Endothelial cell of umbilical vein (primary cell): ENCODE measurements around the gene MAS1L. TPM values are rescaled to one million over a fixed set of nuclear protein-coding genes. Genes with fewer than 3 reads are reported as not detected.

Experiments
- BruUV-seq: library from RNA; stranded (reverse); fragments of 400-500 nt; replicated peaks from 2 replicates; lab custom pipeline; 2021; lab: Mats Ljungman, UMichigan
- CTCF ChIA-PET: fragments of 300-600, 350-600 bp; sonication (Branson Sonifier 250); formaldehyde crosslinking; loops from one replicate; lab custom pipeline; 2021; ENCODE audit warnings: antibody characterized with exemption, inconsistent platforms; lab: Charles Lee
- POLR2A ChIA-PET: fragments of 300-600, 350-600 bp; sonication (Branson Sonifier 250); formaldehyde crosslinking; loops from one replicate; lab custom pipeline; 2021; ENCODE audit warnings: antibody characterized with exemption, inconsistent platforms; lab: Charles Lee
- DNase-seq: peaks from one replicate; pipeline ENCODE4 v3.0.0-alpha.2; 2011; ENCODE audit warnings: low read depth, low spot score
- FAIRE-seq: peaks from 2 replicates; lab custom pipeline; 2011; peaks lifted over from hg19 to GRCh38; lab: Jason Lieb, UNC
- H2AFZ ChIP-seq: 2 replicates; pipeline ENCODE4 v1.6.0; 2012; ENCODE audit warnings: low read depth, low read length, control low read depth, inconsistent platforms
- H3K27ac ChIP-seq: 2 replicates; pipeline ENCODE4 v1.5.1; 2011; ENCODE audit warnings: low read depth, mild to moderate bottlenecking, control low read depth, low read length, moderate library complexity; ENCODE audit not compliant: insufficient read depth
- H3K27me3 ChIP-seq, 2 experiments: 2 replicates each; pipeline versions ENCODE4 v1.6.0 to v1.6.1; 2011; ENCODE audit warnings: low read length in 2 of 2, mixed read lengths in 1 of 2; ENCODE audit not compliant: control insufficient read depth in 2 of 2, insufficient read depth in 2 of 2
- H3K36me3 ChIP-seq, 2 experiments: 2 replicates in 1 of 2; 3 replicates in 1 of 2; pipeline ENCODE4 v1.5.1; 2011; ENCODE audit warnings: low read length in 2 of 2, mild to moderate bottlenecking in 1 of 2, moderate library complexity in 1 of 2; ENCODE audit not compliant: control insufficient read depth in 2 of 2, insufficient read depth in 2 of 2; ENCODE audit errors: extremely low read depth in 1 of 2
- H3K4me1 ChIP-seq: 3 replicates; pipeline ENCODE4 v1.5.1; 2011; ENCODE audit warnings: mild to moderate bottlenecking, low read length; ENCODE audit not compliant: control insufficient read depth, insufficient read depth; ENCODE audit errors: extremely low read depth
- H3K4me2 ChIP-seq: 2 replicates; pipeline ENCODE4 v1.6.1; 2011; ENCODE audit warnings: low read length, control low read depth, mixed read lengths; ENCODE audit not compliant: insufficient read depth
- H3K4me3 ChIP-seq, 3 experiments: fragments of 200-600 bp in 1 of 3; sonication (generic), shearing (Covaris generic) in 1 of 3; replicated peaks in 1 of 3; 2 replicates each; pipeline ENCODE4 v1.5.1; 2011 to 2016; ENCODE audit warnings: control low read depth in 3 of 3, low read length in 3 of 3, mild to moderate bottlenecking in 2 of 3, inconsistent platforms in 1 of 3, low read depth in 1 of 3, moderate library complexity in 1 of 3; ENCODE audit not compliant: insufficient read depth in 1 of 3
- H3K79me2 ChIP-seq: 2 replicates; pipeline ENCODE4 v1.6.0; 2012; ENCODE audit warnings: low read length, inconsistent platforms; ENCODE audit not compliant: control insufficient read depth, insufficient read depth
- H3K9ac ChIP-seq: replicated peaks from 2 replicates; pipeline ENCODE3; 2011; ENCODE audit warnings: low read length, control low read depth; ENCODE audit not compliant: insufficient read depth; ENCODE audit errors: extremely low read depth
- H3K9me1 ChIP-seq: replicated peaks from 3 replicates; pipeline ENCODE4 v1.6.0; 2011; ENCODE audit warnings: mild to moderate bottlenecking, low read length; ENCODE audit not compliant: control insufficient read depth, insufficient read depth; ENCODE audit errors: extremely low read depth
- H3K9me3 ChIP-seq: replicated peaks from 2 replicates; pipeline ENCODE4 v1.5.1; 2012; ENCODE audit warnings: low read length, inconsistent platforms; ENCODE audit not compliant: control insufficient read depth, insufficient read depth
- H4K20me1 ChIP-seq: replicated peaks from 2 replicates; pipeline ENCODE3; 2011; ENCODE audit warnings: mild to moderate bottlenecking, low read length; ENCODE audit not compliant: control insufficient read depth, insufficient read depth; ENCODE audit errors: extremely low read depth
- CTCF ChIP-seq, 2 donors: IDR thresholded peaks; 1 replicate in 1 of 2; 2 replicates in 1 of 2; pipeline ENCODE4 v1.5.1; 2011; ENCODE audit warnings: low read length in 2 of 2, mild to moderate bottlenecking in 2 of 2, moderate library complexity in 2 of 2, control low read depth in 1 of 2, inconsistent platforms in 1 of 2, low read depth in 1 of 2; ENCODE audit not compliant: insufficient read depth in 1 of 2; ENCODE audit errors: extremely low read depth in 1 of 2
- EZH2 ChIP-seq: IDR thresholded peaks from 2 replicates; pipeline ENCODE4 v1.6.1; 2012; ENCODE audit warnings: borderline replicate concordance, low read depth, mild to moderate bottlenecking, moderate library complexity, low read length, inconsistent platforms; ENCODE audit not compliant: severe bottlenecking
- FOS ChIP-seq: IDR thresholded peaks from 2 replicates; pipeline ENCODE4 v1.6.1; 2011; ENCODE audit warnings: mild to moderate bottlenecking, low read length, moderate library complexity, borderline replicate concordance; ENCODE audit not compliant: insufficient read depth
- GATA2 ChIP-seq: IDR thresholded peaks from 2 replicates; pipeline ENCODE4 v1.7.0; 2011; ENCODE audit warnings: low read depth, mild to moderate bottlenecking, moderate library complexity, mixed read lengths, low read length; ENCODE audit not compliant: insufficient read length, insufficient read depth
- JUN ChIP-seq: IDR thresholded peaks from 2 replicates; pipeline ENCODE4 v1.6.1; 2011; ENCODE audit warnings: borderline replicate concordance, low read depth; ENCODE audit not compliant: insufficient read length, insufficient read depth
- MAX ChIP-seq: IDR thresholded peaks from 2 replicates; pipeline ENCODE4 v1.6.1; 2011; ENCODE audit not compliant: insufficient read depth, insufficient read length
- MYC ChIP-seq: IDR thresholded peaks from one replicate; pipeline ENCODE4 v1.6.1; 2011; ENCODE audit warnings: mild to moderate bottlenecking, low read depth, low read length
- POLR2A ChIP-seq: IDR thresholded peaks from 2 replicates; pipeline ENCODE4 v1.6.1; 2012; ENCODE audit warnings: low read depth, mild to moderate bottlenecking, control low read depth, low read length
- POLR2AphosphoS5 ChIP-seq: IDR thresholded peaks from 2 replicates; pipeline ENCODE4 v1.6.1; 2012; ENCODE audit warnings: low read depth, mild to moderate bottlenecking, control low read depth, low read length, moderate library complexity; ENCODE audit not compliant: insufficient read depth
- dilution Hi-C: fragments of 300-500 bp; cut with MboI; formaldehyde crosslinking; loops from one replicate; pipeline ENCODE4 v1.15.0; 2019; ENCODE audit warnings: low sequenced_read_pairs; ENCODE audit not compliant: extremely low pct_ligation_motif_present
- intact Hi-C: fragments of 100-400 bp; cut with micrococcal nuclease; formaldehyde crosslinking; loops from one replicate; pipeline ENCODE4 v1.10.0; 2022
- polyA plus RNA-seq, 4 experiments: library from polyadenylated mRNA; depleted of rRNA in 3 of 4; stranded (reverse) in 3 of 4; unstranded in 1 of 4; fragments of >200 nt; gene quantifications; 2 replicates each; pipeline versions ENCODE4 v1.2.1 to v1.2.3, GENCODE V29; 2011 to 2012; ENCODE audit warnings: missing spikeins in 1 of 4
- total RNA-seq: library from RNA; stranded (reverse); gene quantifications from 2 replicates; pipeline ENCODE4 v1.2.3, GENCODE V29; 2021

Gene MAS1L
- total and polyA plus RNA-seq, 2 donors (not counting 3 experiments of a cell fraction or from before 2014, with no cell fraction given): not detected

GRCh38 chr6:29502597-29502996, 14.8 kb upstream of the MAS1L start:
- intact Hi-C loops: no loop called here
- ChIA-PET POLR2A (no interaction called here), CTCF (no interaction called here)
- Histone ChIP-seq H3K79me2 (no peaks in the 10 kb centered on the region), H3K27ac (no peak overlapping the region), H3K36me3 (no peaks in the 10 kb centered on the region), H3K9me3 (no peaks in the 10 kb centered on the region), H3K4me3 (no peak overlapping the region), H3K4me1 (no peaks in the 10 kb centered on the region), H2AFZ (no peak overlapping the region), H4K20me1 (no peaks in the 10 kb centered on the region), H3K9me1 (no peaks in the 10 kb centered on the region), H3K9ac (no peak overlapping the region), H3K27me3 (no peaks in the 10 kb centered on the region), H3K4me2 (no peak overlapping the region)
- dilution Hi-C loops: no loop called here
- no TSS peak for BruUV-seq
- DNase-seq (peak; percentile 18), FAIRE-seq (no peak)
- no peak for TF ChIP-seq GATA2
- peak; percentile 77 for TF ChIP-seq FOS

- Histone ChIP-seq H3K4me1 (no peaks in the 10 kb centered on the region), H3K9me1 (no peaks in the 10 kb centered on the region), H3K36me3 (no peaks in the 10 kb centered on the region), H3K27ac (no peak overlapping the region), H3K79me2 (no peaks in the 10 kb centered on the region), H3K4me3 (no peak overlapping the region), H2AFZ (no peak overlapping the region), H3K9me3 (no peaks in the 10 kb centered on the region), H3K9ac (no peak overlapping the region), H4K20me1 (no peaks in the 10 kb centered on the region), H3K4me2 (no peak overlapping the region), H3K27me3 (no peaks in the 10 kb centered on the region)
- TF ChIP-seq POLR2AphosphoS5: no peak
- TF ChIP-seq MAX: no peak
- no peak for TF ChIP-seq POLR2A
- TF ChIP-seq MYC: no peak
- no peak for TF ChIP-seq GATA2
- no peak for TF ChIP-seq EZH2
- TF ChIP-seq CTCF (IDR thresholded peaks at IDR 0.05; ENCODE audit: extremely low read depth in 1 of 2, insufficient read depth in 1 of 2, low read depth in 1 of 2, low read length in 2 of 2): no peak
- TF ChIP-seq JUN: no peak
- TF ChIP-seq FOS: no peak
- no peak for FAIRE-seq
- BruUV-seq: no TSS peak
- intact Hi-C loops (no loop called here), dilution Hi-C loops (no loop called here)
- CTCF ChIA-PET: no interaction called here
- DNase-seq: no peak
- POLR2A ChIA-PET: no interaction called here
Observed at GRCh38 chr6:29502181-29502580, 14.4 kb upstream of the MAS1L start.
